HG02885 (cell line): ENCODE measurements around the gene FABP6.
"Not testable (repeated sequence)": the region's sequence is repeated elsewhere in the genome, so short reads cannot be mapped to it uniquely, and the experiment has no call there.

Experiments
- ATAC-seq: cut with Tn5 transposase; IDR thresholded peaks from one replicate; pipeline ENCODE4 v1.9.1; 2021; ENCODE audit warnings: mild to moderate bottlenecking; ENCODE audit not compliant: unreplicated experiment, poor library complexity

FABP6 gene

DNA sequence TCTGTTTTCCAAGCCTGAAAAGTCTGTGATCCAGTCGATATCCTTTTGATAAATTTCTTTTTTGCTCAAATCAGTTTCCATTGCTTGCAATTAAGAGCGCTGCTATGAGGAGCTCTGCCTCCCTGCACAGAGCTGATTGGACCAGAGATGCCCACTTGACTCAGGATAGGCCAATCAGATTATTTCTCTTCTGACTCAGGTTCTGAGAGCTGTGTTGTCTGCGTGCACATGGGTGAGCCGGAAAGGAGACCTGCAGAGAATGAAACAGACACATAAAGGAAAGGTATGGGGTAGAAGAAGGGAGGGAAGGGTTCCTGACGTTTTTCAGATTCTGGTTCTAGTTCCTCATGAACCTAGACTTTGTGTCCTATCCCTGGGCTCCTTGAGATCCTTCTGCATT is 15.8 kb upstream of the FABP6 start:
- no peak for ATAC-seq

DNA sequence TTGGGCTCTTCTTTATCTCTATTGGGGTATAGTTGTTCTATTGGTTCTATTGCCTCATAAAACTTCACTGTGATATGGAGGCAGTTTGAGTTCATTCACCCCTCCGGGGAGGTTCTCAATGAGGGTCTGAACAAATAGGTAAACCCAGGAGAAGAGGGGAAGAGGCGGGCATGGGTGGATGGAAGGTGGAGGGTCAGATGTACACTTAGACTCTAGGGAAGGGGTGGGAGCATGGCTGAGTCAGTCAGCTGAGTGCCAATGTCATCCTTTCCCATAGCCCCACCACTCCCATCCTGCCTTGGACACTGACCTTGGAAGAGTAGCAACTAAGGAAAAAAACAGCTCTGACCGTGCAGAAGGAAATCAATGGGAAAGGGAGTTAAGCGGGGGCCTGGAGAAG is 9.9 kb upstream of the FABP6 start:
- no peak for ATAC-seq

DNA sequence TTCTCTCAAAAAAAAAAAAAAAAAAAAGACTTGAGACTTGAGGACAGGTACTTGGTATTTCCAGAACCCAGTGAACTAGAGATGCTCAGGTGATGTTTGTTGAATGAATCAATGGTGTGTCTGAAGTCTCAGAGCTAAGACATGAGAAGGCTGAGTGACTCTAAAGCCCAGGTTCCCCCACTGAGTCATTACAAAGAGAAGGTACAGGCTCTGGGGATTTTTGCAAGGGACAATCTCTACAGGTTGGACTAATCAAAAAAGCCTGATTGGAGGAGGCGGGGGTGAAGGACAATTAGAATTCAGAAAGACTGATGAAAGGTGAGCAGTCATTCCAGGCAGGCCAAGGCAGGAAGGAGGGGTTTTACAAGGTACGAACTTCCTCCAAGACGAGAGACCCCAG is 8.2 kb upstream of the FABP6 start:
- ATAC-seq, result peak; percentile 64

DNA sequence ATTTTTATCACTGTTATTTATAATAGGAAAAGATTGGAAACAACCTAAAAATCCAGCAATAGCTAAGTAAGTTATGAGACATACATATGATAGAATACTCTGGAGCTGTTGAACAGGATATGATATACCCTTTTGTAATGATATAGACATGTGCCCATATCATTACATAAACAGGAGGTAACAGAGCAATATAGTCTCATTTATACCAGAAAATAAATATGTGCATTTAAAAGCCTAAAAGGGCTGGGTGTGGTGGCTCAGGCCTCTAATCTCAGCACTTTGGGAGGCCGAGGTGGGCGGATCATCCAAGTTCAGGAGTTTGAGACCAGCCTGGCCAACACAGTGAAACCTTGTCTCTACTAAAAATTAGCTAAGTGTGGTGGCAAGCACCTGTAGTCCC is 2.3 kb upstream of the FABP6 start:
- ATAC-seq, result no peak

DNA sequence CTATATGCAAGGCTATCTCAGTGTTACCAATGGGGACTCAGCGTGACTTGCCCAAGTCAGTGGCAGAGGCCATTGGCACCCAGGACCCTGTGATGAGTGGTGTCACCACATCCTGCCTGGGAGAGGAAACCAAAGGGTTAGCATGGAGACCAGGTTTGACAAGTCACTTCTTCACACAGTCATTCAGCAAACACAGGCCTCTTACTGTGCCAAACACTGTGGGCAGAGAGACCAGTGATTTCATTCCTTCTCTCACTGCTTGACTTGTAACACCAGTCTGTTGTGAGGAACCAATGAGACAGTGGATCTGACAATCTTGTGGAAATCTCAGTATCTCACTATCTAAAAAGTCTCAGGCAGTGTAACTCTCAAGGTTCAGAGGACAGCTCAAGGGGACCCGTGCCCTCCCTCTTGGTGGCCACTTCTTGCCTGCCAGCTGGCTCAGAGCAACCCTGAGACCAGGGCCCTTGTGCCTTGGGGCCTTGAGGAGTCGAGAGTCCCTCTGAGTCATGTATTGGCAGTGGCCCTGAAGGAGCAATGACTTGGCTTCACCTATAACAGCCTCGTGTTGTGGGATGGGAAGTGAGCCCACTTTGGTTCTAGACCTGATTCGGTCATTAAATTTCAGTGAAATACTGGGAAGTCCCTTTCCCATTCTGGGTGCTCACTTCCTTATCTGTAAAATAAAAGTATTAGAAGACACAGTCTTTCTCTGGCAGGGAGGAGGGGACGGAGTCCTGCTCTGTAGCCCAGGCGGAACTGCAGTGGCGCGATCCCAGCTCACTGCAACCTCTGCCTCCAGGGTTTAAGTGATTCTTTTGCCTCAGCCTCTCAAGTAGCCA is 1.6 kb downstream of the FABP6 start:
- peak; percentile 57 for ATAC-seq

DNA sequence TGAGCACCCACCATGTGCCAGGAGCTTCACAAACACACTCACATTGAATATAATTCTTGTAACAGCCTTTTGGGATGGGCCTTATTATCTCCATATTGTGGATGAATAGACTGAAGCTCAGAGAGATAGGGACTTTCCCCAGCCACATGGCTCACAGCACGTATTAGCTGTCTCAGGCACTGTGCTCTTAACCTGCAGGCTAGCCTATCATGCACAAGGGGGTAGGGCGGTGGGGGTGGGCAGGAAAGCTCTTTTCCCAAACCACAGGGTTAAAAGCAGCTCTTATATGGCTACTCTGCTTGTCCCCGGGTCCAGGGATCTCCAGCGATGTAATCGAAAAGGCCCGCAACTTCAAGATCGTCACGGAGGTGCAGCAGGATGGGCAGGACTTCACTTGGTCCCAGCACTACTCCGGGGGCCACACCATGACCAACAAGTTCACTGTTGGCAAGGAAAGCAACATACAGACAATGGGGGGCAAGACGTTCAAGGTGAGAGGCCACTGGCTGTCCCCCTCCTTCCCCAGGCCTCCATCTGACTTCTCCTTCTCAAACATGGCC is 2.6 kb downstream of the FABP6 start:
- peak; percentile 53 for ATAC-seq

DNA sequence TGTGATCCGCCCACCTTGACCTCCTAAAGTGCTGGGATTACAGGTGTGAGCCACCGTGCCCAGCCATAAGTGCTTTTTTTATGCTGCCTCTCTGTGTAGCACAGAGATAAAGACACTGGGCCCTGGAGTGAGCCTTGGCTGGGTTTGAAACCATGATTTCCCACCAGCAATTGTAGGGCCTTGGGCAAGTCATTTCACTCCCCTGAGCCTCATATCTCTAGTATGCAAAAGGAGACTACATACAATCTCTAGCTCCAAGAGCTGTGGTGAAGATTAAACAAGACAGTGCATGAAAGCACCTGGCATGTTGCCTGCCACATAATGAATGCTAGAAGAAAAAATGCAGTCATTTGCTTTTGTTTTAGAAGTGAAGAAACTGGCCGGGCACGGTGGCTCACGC is 3.9 kb downstream of the FABP6 start:
- no peak for ATAC-seq

DNA sequence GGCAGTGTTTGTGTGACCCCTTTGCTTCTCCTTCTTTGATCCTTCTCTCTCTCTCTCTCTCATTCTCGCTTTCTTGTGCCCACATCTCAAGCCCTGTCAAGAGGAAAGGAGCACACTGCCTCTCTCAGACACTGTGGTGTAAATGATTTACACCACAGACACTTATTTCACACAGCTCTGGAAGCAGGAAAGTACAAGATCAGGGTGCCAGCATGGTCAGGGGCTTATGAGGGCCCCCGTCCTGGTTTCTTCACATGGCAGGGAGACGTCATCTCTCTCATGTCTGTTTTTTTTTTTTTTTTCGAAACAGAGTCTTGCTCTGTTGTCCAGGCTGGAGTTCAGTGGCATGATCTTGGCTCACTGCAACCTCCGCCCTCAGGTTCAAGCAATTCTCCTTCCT is 6.4 kb downstream of the FABP6 start:
- no peak for ATAC-seq

DNA sequence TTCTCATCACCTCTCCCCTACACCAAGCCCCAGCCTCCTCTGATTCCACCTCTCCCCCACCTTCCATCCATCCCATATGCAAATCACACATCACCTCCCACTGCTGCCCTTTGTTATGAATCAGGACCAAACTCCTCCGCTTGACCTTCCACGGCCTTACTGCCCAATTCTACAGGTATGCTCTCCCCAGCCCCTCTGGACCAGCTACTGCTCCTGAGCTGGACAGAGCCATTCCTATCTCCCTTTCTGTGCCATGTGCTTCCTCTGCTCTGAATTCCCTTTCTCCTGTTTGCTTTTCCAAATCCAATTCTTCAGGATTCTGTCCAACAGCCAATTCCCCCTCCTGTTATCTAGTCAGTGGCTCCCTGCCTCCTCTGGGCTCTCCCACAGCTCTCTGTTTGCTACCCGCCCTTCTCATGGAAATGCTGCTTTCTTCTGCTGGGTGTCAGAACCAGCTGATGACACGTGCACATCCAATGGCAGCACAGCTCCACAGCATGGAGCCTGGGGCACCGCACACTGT is 8.3 kb downstream of the FABP6 start:
- no peak for ATAC-seq

DNA sequence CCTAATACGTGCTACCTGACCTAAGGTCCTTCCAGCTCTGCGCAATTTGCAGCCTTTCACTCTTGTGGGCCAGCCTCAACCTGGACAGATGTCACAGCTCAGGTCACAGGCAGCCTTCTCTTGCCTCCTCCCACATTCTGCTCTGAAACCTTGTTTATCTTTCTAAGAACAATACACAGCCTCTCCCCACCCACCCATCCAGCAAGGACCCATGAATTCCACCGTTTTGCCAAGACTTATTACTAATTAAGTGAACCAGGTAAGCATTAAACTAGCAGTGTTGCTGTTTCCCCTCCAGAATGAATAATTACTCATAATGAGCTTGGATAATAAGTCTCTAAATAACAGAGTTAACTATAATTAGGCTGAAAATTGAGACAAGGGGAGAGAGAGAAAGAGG is 11.0 kb downstream of the FABP6 start:
- ATAC-seq, result no peak

DNA sequence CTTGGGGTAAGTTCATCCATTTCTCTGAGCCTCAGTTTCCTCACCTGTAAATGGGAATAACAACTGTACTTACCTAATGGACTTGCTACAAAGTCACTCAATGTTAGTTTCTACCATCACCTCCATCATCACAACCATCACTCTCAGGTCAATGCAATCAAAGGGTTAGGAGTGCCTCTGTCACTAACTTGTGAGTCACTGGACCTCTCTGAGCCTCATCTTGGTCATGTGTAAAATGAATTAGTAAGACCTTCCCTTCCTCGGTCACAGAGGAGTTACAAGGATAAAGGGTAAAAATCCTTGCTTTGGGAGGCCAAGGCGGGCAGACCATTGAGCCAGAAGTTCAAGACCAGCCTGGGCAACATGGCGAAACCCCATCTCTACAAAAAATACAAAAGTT is 12.8 kb downstream of the FABP6 start:
- ATAC-seq, result no peak

DNA sequence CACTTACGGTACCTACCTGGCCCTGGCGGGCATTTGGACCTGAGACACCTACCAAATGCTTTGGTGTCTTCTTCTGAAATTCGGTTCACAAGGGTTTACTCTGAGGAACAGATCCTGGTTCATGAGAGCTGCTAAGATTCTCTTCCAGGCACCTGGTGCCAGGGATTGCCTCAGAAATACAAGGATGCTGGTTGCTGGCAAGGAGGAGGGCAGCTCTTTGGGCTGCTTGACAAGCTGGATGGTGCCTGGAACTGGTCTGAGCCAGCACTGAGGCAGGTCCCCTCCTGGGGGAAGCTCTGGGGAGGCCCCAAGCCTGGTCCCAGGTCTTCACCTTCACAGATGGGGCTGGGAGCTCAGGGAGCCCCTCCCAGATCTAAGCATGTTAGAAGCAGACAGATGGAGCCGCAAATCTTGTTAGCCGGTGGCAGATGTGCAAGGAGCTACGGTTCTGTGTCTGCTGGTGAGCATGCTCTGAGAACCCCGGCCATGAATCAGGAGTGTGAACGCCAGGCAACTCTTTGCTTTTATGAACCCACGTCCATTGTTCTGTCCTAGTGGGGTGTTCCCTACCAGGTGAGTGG is 16.3 kb downstream of the FABP6 start:
- ATAC-seq, result no peak

DNA sequence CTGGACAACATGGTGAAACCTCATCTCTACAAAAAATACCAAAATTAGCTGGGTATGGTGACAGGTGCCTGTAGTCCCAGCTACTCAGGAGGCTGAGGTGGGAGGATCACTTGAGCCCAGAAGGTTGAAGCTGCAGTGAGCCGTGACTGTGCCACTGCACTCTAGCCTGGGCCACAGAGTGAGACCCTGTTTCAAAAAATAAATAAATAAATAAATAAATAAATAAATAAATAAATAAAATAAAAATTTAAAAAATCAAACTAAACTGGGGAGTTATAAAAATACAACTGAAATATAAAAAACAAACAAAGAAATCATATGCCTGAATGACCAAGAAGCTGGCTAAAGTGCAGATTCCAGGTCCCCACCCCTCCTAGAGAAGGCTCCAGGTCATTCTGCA is 20.3 kb downstream of the FABP6 start:
- ATAC-seq, result not testable (repeated sequence)

DNA sequence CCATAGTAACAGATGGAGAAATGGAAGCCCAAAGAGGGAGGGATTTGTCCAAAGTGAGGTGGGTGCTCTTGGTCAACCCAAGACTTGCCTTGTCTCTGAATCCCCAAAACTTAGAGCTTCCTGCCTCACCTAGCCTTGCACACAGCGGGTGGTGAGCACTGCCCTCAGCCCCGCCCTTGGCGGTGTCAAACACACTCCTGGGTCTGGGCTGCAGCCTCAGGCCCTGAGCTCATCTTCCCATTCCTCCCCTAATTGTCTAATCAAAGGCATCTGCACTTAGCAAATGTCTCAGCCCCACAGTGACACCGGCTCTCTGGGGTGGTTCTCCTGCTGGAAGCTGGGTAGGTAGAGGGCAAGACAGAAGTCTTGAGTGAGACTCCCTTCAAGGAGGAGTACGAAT is 20.9 kb downstream of the FABP6 start:
- no peak for ATAC-seq

DNA sequence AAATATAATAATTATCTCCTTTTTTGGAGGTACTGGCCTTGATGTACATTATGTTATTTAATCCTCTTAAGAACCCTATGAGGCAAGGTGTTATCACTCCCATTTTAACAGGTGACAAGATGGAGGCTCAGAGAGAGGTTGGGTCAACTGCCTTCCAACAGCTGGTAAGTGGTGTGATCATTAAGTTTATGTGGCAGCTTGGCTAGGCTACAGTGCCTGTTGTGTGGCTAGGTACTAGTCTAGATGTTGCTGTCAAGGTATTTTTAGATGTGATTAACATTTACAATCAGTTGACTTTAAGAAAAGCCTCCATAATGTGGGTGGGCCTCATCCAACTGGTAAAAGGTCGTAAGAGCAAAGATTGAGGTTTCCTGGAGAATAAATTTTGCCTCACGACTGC is 21.5 kb downstream of the FABP6 start:
- no peak for ATAC-seq

DNA sequence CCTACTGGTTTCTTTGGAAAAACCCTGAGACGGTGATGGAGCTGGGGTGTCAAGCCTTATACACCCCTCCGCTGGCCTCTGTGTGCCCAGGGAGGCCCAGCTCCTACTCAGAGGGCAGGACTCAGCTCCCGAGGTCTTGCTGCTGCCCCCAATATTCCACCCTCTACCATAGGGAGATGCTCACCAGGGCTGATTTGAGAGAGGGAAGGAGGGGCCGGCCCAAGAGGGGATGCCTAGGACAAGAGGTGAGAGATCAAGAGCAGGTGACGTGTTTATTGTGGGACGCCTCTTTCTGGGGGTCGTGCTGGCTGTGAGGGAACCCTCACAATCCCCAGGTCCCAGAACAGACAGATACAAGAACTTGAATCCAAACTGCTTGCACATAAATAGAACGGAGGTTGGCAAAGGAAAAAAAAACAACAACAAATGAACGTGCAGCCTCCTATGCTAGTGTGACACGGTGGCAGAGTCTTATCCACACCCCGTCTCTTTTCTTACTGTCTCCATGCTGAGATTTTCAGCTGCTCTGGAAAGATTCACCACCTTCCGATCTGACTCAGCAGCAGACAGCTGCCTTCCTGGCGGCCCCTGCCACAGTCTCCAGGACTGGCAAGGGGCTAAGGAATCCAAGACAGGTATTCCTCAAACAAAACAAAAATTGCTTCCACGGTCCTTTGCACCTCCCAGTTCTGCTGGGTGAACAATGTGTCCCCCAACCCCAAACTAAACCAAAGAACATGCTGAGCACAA is 22.3 kb downstream of the FABP6 start:
- no peak for ATAC-seq

DNA sequence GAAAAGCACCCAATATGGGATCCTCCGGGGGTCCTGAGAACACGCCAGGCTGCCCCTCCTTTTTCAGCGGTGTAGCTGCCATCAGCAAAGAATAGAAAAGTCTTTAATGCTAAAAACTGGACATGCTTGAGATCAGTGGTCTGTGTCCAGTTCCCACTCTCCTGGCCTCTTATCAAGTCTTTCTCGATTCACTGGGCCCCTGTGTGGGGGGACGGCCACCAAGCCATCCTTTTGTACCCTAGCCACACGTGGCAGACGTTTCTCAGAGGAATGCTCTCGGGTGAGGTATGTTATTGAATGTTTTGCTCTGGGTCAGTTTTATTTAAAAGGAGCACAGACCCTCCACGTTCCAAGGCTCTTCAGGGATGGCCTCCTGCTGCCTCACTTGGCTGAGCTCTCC is 23.6 kb downstream of the FABP6 start:
- no peak for ATAC-seq

DNA sequence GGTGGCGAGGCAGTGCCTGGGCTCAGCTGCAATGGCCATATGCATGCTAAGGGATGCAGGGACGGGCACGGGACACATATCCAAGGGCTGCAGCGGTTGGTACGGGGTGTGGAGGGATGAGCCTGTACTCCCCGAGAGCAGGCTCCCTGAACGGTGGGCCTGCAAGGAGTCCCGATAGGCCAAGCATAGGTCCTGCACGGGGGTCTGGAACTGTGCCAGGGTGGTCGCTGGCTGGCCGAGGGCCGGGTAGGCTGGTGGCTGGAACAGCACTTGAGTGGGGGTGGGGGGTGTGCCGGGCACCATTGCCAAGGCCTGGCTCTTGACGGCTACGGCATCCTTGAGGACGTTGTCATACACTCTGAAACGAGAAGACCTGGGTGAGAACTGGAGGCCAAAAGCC is 24.1 kb downstream of the FABP6 start:
- ATAC-seq, result no peak

DNA sequence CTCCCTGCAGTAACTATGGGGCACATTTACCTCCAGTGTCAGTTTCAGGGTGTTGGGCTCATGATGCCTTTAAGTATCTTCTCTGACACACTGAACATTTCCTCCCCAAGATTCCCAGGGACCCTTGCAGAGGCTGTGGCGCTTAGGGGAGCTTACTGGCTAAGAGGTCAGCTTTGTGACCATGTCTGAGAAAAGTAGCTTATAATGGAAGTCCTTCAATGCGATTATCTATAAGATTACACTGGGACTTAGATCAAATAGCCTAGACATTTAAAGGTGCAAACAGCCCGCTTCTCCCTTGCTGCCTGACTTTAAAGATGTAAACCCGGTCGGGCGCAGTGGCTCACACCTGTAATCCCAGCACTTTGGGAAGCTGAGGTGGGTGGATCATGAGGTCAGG is 25.4 kb downstream of the FABP6 start:
- ATAC-seq, result no peak

DNA sequence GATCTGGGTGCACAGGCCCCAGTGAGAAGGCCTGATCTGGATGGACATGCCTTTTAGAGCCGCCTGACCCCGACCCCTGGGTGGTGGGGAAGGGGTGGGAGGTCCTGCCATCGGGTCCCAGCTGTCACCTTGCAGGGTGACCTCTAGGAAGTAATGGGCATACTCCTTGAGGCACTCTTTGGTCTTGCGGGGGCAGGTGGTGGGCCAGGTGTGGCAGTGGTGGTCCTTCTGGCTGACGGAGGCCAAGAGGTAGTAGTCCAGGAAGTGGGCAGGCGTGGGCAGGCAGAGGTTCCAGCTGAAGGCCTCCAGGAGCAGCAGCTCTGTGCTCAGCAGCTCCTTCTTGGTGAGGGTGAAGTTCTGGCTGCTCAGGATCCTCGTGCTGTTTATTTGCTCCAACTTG is 30.0 kb downstream of the FABP6 start:
- no peak for ATAC-seq
